Stimulated activated CD8-positive, alpha-beta memory T cell treated with anti-CD3 and anti-CD28 coated beads, Interleukin-7, amount 100 ng/mL, for 4 hours (primary cell): ENCODE data around the gene NTN3.
A peak's percentile ranks its signal among the peaks of the same experiment; 100 is the strongest.
"Not testable (repeated sequence)": the region's sequence is repeated elsewhere in the genome, so short reads cannot be mapped to it uniquely, and the experiment has no call there.

Experiments
- DNase-seq, 2 donors: peaks; one replicate each; pipeline ENCODE4 v3.0.0-alpha.2; 2020; ENCODE audit warnings: low read depth in 2 of 2

The NTN3 gene

DNA sequence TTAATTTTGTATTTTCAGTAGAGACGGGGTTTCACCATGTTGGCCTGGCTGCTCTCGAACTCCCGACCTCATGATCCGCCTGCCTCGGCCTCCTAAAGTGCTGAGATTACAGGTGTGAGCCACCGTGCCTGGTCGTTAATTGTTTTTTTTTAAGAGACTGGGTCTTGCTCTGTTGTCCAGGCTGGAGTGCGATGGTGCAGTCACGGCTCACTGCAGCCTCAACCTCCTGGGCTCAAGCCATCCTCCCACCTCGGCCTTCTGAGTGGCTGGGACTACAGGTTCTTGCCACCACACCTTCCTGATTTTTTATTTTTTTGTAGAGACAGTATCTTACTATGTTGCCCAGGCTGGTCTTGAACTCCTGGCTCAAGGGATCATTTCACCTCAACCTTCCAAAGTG is 8.9 kb downstream of the NTN3 start:
- not testable (repeated sequence) for DNase-seq

DNA sequence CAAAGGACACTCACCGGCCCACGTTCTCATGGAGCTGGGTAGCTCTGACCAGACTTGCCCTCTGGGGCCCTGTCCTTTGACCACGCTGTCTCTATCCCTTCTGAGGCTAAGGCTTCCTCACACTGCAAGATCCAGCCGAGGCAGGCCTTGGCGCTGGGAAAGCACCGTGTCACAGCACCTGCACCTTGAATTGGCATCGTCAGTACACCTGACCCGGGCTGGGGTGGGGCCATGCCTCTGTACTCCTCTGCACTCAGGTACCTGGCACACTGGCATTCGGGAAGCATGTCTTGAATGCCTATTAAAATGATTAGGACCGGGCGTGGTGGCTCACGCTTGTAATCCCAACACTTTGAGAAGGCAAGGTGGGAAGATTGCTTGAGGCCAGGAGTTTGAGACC is 9.9 kb downstream of the NTN3 start:
- no peak for DNase-seq

DNA sequence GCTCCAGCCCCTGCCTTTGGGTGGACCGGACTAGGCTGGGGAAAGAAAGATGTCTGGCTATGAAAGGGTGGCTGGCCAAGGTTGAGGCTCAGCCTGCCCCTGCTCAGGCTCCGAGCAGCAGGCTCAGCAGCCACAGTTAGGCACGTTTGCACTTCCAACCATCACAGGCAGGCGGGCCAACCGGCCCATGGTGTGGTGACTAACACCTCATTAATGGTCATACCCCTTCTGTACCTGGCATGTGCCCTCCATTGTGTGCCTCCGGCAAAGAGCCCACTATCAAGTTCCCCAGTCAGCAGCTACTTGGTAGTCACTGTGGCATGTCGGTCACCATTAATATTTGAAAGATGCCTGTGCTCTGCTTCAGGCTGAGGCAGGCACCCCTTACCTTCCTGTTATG is 10.6 kb downstream of the NTN3 start:
- DNase-seq = no peak

DNA sequence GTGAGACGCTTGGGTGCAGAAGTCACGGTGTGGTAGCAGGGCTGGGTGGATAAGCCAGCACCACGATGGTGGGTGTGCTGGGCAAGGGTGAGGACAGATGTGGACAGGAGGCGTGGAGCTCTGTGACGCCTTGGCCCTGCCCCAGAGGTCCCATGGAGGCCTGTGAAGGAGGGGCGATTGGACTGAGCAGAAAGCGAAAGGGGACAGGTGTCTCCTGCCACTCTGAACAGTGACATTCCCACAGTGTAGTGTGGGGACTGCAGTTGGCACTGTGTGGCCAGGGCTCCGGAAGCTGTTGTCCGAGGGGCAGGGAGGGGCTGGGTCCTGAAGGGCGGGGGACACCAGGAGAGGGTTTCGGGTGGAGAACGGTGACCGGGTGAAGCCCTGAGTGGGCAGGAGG is 11.2 kb downstream of the NTN3 start:
- DNase-seq = no peak

DNA sequence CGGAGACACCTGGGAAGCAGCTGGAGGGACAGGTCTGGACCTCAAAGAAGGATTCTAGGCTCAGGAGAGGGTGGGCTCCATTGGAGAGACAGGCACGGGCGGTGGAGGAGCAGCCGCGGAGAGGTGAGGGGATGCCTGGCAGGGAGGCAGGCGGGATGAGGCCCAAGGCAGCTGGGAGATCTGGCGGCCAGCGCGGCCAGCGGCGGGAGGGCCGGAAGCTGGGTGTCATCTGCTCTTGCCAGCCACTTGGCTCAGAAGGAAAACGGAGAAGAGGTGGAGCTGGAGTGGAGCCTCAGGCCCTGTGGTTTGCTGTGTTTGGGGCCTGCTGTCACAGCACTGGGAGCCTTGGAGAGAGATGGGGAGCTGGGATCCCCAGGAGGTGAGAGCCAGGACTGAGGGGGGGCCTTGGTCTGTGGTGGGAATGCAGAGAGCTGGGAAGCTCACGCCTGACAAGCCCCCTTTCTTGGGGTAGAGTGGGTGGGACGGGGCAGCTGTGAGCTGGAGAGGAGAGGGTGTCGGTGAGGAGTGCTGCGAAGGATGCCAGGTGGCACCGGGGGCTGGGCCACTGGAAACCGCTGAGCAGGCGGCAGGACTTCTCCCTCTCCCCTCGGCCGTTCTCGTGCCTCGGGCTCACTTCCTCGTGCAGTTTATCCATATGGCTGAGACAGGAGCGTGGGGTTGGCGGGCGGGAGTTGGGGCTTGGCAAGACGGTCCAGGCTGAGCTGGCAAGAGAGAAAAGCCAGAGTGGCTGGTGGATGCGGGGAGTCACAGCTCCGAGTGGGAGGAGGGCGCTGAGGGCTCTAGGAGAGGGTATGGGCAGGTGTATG is 11.8 kb downstream of the NTN3 start:
- DNase-seq = no peak

DNA sequence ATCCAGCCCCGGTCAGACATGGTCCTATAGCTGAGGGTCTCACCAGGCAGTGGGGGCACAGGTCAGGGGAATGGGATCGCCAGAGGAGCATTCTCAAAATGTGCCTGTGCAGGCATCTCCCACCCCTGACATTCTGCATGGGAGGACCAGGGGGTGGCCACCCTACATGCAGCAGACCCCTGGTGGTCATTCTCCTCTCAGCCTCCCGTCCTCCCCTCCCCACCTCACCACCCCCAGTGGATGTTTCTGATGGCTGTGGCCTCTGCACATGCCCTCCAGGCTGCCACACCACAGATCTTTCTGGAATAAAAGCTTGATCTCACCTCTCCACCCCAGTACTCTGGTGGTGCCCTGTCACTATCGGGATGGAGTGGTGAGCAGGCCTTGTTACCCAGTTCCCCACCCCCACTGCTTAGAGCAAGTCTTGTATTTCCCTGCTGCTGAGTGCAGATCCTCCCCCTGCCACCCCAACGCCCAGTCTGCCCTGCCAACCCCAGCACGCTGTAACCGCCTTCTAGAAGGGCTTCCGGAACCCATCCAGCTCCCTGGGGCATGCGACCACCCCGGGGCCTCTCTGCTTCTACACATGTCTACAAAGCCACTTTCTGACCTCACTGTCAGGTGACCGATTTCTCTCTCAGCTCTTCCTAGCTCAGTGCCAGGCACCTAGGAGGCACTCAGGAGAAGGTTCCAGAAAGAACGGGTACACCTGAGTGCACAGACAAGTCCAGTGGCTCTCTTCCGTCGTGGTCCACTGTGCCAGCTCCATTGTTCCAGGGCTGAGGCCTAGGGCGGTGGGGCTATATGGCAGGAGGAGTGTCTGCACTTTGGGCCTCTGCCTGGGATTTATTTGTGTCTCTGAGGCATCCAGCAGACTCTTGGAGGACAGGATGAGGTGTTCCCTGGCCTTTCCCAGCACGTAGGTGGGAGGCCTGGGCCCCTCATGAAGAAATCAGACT is 13.1 kb downstream of the NTN3 start:
- DNase-seq = no peak

DNA sequence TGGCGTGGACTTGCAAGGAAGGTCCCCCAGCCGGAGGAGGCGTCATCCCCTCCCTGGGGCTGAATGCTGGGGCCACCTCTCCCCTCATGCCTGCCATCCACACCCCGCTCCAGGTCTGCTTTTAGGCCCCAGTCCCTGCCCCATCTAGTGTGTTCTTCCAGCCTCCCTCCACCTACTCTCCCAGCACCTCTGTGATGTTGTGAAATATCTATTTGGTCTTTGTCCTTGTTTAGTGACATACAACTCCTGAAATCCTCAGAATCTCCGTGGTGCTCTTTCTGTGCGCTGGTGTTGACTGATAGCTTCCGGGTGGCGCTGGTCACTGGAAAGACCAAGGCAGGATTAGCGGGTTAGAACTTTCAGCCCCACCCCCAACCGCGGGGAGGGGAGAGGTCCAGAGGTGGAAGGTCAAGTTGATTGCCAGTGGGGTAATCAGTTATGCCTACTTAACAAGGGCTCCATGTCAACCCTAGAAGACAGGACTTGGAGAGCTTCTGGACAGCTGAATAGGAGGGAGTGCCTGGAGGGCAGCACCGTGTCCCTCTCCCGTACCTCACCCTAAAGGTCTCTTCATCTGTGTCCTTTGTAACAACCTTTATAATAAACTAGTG is 13.9 kb downstream of the NTN3 start:
- DNase-seq = no peak

DNA sequence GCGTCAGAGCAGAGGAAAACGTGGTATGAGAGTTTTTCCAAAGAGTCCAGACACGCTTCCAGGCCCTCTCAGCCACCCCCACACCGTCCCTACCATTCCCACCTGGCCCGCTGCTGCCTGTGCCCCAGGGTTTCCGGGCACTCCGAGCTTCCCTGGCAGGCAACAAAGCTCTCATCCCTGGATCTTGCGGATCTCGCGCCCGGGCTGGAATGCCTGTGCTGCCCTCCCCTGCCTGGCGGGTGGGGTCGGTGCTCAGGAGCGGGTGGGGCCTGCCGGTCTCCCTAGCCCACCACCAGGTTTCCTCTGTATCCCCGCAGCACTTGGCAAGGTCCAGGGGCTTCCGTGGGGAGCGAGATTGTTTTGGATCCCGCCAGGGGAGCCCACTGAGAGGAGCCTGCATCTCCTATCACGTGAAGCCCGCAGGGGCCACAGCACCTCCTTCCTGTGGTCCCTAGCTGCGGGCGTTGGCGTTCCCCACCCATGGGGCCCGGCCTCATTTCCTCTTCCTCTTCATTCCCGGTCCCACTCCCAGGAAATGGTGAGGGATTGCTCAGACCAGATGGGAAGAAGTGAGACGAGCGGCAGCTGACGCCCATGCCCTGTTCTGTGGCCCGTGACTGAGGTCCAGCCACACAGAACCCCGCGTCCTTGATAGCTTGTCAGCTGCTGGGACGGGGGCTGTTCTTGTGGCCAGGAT is 14.9 kb downstream of the NTN3 start:
- DNase-seq = no peak

DNA sequence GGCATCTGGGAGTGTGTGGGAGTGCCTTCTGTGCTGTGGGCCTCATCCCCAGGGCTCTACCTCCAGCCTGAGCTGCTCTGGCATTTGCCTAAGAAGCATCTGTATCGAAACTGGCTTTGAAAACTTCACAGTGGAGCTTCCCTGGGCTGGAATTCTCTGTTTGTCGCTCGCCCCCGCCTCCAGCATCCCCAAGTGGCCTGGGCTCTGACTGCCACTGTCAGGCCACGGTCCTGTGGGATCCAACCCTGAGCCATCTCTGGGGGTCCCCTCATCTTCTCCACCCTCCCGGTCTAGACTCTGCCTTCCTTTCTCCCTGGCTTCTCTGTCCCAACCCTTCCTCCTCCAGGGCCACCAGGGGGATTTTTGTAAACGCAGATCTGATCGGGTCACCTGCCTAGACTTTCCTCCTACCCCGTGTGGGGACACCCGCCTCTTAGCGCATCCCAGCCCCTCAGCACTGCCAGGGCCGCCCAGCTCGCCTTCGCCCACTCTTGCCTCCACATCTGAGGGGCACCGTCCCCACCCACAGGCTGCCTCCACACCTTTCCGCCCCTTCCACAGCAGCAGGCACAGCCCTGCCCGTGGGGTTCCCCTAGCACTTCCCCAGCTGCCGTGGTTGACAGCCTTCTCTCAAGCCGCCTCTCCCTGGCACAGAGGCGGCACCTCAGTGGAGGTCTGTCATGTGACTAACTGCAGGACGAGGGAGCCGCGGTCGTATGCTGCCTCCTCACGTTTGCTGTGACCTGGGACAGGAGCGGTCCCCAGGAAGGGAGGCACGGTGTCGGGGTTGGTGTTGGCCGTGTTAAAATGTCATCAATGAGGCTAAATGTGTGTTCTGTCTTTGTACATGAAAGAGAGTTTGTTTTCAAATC is 15.8 kb downstream of the NTN3 start:
- DNase-seq = peak; percentile 76 to 81

DNA sequence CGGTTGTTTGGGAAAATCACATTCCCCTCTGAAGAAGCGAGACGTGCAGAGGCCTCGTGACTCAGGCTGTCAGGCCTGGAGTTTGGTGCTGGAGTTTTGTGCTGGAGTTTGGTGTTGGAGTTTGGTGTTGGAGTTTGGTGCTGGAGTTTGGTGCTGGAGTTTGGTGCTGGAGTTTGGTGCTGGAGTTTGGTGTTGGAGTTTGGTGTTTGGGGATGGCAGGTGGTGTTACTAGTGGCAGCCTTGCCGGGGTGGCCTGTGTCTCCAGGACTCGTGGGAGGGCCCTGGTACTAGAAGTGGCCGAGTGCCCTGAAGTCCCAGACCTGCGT is 16.4 kb downstream of the NTN3 start:
- DNase-seq = no peak

DNA sequence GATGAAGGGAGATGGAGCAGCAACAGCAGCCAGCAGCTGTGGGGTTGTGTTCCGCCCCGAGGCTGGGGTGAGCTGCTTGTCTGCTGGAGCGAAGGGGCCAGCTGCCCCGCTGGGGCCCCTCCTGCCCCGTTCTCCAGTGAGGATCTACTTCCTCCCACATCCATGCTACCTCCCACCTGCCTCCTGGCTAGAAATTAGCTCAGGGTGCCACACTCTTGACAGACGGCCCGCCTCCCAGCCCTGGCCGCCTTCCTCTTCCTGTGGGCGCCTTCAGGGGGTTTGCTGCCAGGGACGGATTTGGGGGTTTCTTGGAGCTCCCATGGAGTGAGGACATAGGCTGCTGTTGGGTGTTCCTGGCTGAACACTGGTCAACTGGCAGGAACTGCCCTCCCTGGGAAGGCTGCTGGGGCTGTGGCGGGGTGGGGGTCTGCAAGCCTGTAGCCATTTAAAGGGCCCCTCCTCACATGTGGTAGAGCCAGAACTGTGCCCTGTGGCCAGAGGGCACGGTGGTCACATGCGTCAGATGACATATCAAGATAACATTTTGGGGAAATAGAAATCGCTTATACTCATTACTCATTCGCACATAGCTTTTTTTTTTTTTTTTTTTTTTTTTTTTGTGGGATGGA is 16.9 kb downstream of the NTN3 start:
- DNase-seq = no peak

DNA sequence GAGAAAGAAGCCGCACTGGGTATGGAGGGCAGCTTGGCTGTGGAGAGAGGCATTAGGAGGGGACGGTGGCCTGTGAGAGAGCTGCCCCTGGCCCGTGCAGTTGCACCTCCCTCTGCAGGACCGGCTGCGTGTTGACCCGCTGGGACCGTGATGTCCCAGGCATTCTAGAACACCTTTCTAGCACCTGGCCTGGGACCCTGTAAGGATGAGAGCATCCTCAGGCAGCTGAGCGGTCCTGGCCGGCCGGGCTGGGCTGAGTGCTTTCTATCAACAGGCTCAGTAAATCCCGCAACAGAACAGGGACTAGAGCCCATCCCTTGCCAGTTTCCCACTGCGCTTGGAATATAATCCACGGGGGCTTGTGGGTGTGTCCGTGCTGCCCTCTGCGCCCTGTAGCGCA is 18.5 kb downstream of the NTN3 start:
- no peak for DNase-seq

DNA sequence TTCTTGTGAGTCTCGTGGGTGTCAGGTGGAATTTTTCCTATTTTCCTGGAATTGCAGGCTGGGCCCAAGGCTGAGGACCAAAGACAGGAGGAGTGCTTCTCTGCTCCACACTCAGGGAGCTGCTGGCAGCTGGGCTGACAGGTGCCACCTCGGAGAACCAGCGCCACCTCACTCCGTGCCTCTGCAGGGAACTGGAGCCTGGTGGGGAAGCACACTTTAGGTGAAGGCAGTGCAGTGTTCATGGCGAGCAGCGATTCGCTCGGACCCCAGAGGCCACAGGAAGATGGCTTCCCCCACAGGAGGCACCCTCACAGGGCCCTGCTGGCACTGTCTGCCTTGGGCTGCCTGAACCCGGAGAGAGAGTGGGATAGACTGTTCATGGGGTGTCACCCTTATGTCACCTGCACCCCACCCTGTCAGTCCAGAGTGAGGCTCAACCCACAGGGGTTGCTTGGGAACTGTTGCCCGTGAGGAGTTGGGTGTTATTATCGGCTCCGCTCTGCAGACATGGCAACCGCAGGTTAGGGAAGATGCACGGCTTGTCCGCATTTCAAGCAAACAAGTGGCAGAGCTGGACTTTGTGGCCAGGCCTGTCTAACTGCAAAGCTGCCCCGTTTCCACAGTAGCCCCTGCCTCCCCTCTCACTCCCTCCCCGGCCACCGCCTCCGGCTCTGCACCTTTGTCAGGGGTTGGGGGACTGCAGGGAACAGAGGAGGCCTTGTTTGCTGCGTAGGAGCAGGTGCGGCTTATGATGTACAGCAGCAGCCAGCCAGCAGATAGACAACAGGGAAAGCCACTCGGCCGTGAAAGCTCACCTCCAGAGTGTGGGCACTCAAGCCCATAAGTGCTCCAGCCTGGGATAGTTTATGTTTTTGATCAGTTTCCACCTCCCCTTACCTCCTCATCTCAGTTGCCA is 19.4 kb downstream of the NTN3 start:
- no peak for DNase-seq

DNA sequence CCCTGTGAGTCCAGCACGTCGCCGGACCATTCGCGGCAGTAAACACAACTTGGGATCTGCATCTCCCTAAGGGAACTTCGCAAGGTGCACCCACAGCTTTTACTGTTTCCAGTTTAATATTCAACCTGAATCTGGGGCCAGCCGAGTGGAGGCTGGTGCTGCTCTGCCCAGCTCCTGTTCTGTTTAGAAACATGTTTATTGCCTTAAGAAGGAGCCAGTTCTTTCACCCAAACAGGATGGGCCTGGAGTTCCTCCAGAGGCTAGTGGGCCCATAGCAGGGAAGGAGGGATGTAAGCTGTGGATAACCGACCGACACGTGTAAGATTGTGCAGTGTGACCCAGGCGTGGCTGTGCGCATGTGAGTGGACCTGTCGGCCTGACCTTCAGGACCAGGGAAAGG is 21.2 kb downstream of the NTN3 start:
- no peak for DNase-seq

DNA sequence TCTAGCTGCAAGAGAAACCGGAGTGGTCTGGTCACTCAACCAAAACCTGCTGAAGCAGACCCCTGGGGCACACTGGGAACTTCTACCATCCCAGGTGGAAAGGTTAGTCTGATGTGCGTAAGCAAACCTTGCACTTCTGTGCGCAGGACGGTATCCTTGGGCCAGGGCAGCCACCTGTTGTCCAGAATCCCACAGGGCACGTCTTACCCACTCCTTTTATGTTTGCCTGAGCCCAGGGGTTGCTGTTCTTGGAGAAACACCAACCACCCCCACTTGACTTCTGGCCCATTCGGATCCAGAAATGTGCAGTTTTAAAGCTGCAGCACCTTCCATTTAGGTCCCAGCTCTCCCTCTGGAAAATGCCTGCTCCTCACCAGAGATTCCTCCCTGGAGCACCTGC is 22.5 kb downstream of the NTN3 start:
- DNase-seq = no peak

DNA sequence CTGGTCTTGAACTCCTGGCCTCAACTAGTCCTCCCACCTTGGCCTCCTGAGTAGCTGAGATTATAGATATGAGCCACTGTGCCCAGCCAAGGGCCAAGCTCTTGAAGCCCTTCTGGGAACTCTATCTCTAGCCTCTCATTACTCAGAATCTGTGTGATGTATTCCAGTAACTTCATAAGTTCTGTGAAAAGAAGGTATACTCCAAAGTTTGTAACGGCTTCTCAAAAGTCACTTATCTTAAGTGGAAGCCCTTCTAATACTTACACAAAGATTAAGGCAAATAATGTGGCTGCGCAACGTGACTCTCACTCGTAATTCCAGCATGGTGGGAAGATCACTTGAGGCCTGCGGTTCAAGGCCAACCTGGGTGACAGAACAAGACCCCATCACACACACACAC is 23.5 kb downstream of the NTN3 start:
- no peak for DNase-seq

DNA sequence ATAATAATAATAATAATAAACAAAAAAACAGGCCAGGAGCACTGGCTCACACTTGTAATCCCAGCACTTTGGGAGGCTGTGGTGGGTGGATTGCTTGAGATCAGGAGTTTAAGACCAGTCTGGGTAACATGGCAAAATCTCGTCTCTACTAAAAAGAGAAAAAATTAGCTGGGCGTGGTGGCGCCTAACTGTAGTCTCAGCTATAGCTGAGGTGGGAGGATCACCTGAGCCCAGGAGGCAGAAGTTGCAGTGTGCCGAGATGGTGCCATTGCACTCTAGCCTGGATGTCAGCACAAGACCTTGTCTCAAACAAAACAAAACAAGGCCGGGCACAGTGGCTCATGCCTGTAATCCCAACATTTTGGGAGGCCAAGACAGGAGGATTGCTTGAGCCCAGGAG is 23.9 kb downstream of the NTN3 start:
- no peak for DNase-seq

DNA sequence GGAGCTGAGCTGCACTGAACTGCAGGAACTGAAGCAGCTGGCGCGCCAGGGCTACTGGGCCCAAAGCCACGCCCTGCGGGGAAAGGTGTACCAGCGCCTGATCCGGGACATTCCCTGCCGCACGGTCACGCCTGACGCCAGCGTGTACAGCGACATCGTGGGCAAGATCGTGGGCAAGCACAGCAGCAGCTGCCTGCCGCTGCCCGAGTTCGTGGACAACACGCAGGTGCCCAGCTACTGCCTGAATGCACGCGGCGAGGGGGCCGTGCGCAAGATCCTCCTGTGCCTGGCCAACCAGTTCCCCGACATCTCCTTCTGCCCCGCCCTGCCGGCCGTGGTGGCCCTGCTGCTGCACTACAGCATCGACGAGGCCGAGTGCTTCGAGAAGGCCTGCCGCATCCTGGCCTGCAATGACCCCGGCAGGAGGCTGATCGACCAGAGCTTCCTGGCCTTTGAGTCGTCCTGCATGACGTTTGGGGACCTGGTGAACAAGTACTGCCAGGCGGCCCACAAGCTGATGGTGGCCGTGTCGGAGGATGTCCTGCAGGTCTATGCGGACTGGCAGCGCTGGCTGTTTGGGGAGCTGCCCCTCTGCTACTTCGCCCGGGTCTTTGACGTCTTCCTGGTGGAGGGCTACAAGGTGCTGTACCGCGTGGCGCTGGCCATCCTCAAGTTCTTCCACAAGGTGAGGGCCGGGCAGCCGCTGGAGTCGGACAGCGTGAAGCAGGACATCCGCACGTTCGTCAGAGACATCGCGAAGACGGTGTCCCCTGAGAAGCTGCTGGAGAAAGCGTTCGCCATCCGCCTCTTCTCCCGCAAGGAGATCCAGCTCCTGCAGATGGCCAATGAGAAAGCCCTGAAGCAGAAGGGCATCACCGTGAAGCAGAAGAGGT is 25.4 kb downstream of the NTN3 start:
- no peak for DNase-seq
